ENCODE data around the gene ACOT2.
"Not testable (repeated sequence)": the region's sequence is repeated elsewhere in the genome, so short reads cannot be mapped to it uniquely, and the experiment has no call there.

GRCh38 chr14:73573740-73574139, 4.7 kb downstream of the ACOT2 start:
- not testable (repeated sequence) for TF ChIP-seq POLR2A (IDR thresholded peaks at IDR 0.05); CTCF (IDR thresholded peaks at IDR 0.05); POLR2AphosphoS5 (IDR thresholded peaks at IDR 0.05); EP300 (IDR thresholded peaks at IDR 0.05; ENCODE audit: low read depth)

Data from transverse colon (tissue), 4 donors.